ENCODE measurements around the gene AVP.

The AVP gene

DNA sequence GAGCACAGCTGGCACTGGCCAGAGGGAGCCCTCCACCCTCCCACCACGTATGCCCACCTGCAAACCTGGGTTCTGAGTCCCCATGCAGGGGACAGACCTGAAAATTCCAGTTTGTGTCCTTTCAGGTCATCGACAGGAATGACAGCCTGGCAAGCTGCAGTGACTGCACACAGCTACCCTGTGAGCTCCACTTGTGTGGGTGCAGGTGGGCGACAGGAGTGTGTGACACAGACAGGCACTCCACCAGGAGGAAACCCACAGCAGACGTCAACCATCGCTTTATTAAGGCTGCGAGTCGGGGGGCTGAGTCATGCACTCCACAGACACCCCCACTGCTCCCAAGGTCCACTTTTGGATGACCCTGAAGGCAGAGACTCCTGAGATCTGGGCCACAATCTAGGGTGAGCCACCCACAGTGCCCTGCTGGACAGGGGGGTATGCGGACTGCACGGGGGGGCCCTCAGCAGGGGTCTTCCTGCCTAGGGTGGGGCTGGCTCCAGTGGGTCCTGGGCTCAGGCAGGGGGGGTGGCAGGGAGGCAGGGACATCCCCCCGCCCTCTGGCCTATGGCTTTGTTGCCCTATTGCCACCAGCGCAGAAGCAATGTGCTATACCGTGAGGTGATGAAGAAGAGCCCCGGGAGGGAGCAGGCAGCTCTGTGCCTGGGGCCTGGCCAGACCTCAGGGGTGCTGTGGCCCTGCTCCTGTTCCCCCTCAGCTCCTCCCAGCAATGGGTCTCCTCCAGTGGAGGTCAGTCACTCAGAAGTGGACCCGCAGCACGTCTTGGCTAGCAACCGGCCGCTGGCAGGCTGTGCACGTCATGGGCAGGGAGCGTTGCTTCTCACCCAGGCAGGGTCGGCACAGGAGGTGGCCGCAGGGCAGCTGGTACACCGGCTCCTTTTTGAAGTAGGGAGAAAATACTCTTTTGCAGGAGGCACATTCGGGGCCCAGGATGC lies 25.1 kb upstream of the AVP start:
- DNase-seq = no peak

DNA sequence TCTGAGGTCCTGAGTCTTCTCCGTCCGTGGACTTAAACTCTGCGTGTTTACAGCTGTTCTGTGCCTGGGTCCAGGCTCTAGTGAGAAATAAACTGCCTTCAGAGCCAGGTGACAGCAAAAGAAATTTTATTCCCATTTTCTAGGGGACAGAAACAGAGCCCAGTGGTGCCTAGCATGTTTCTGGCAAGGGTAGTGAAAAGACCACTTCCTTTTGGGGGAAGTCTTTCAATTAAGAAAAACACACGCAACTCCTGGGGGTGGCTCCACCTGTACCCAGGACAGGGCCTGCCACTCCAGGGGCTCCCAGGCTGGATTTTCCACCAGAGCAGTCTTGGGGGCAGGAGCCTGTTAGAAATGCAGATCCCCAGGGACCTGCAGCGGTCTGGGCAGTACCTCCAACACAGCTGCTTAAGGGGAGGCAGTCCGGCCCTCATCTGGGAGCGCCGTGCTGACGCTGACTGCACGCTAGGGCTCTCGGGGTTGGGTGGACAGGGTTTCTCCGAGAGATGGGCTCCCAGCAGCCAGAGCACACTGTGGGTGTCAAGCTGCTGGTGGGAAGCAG lies 23.0 kb upstream of the AVP start:
- DNase-seq = no peak

DNA sequence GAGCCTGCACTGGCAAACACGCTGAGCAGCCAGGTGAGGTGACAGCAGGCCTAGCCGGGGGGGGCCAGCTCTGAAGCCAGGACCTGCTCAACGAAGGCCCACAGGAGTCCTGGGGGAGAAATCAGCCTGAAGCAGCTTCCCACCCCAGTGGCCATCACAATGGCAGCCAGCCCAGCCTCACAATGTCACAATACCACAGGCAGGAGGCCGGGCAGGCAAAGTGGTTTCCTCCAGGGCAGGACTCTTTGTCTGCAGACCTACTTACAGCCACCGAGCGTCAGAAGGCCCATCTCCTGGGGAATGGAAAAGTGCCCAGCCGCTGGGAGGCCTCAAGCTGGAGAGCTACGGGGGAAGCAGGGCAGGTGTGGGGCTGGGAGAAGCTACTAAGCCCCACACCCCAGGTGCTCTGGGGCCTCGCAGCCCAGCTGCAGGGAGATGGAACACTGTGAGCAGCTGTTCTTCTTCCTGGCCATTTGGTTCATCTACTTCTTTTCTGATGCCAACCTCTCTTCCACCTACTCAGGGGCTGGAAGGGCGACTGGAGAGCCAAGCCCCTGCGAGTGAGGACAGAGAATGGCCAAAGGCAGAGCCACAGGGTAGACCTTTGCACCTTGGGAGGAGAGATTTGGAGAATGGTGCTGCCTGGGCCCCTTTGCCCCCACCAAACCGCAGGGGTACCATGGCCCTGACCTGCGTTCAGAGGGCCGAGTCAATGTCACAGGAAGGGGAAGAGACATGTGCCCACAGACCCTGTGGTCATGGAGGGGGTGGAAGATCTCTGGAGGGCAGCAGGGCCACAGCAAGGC lies 22.3 kb upstream of the AVP start:
- peak; percentile 21 for DNase-seq

DNA sequence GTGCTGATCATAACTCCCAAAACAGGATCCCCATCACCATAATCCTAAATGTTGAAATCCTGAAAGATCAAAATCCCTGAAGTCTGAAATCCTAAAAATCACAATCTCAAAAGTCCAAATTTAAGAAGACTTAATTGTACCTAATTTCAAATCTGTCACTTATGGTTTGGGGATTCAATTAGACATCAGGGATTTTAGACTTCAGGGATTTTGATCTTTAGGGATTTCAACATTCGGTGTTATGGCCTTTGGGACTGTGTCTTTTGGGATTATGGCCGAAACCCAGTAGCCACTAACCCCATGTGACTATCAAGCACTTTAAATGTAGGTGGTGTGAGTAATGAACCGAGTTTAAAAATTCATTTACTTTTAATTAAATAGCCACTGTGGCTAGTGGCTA lies 21.7 kb upstream of the AVP start:
- no peak for DNase-seq

DNA sequence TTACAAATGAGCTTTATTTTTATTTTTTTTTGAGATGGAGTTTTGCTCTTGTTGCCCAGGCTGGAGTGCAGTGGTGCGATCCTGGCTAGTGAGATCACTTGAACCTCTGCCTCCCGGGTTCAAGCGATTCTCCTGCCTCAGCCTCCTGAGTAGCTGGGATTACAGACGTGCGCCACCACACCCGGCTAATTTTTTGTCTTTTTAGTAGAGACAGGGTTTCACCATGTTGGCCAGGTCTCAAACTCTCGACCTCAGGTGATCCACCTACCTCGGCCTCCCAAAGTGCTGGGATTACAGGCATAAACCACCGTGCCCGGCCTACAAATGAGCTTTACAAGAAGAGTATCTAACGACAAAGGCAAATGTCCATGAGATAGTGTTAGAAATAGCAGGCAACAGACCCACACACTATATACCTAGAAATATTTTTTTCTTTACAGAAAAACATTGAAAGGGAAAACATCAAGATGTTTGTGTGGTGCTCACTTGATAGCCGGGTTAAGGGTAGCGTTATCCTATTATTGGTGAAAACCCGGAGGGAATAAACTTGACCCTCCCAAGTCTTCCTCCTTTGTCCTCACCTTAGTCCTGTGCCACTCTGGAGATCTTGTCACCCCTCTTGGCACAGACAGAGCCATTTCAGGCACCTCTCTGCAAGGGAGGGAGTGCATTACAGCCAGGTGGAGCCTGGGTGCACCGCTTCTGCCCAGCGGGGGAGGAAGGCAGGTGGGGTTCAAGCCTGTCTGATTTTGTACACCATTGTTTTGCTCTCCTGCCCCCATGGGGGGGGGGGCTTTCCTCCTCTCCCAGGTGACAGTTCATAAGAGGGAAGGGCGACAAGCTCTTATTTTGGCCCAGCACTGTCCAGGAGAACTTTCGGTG lies 21.0 kb upstream of the AVP start:
- no peak for DNase-seq

DNA sequence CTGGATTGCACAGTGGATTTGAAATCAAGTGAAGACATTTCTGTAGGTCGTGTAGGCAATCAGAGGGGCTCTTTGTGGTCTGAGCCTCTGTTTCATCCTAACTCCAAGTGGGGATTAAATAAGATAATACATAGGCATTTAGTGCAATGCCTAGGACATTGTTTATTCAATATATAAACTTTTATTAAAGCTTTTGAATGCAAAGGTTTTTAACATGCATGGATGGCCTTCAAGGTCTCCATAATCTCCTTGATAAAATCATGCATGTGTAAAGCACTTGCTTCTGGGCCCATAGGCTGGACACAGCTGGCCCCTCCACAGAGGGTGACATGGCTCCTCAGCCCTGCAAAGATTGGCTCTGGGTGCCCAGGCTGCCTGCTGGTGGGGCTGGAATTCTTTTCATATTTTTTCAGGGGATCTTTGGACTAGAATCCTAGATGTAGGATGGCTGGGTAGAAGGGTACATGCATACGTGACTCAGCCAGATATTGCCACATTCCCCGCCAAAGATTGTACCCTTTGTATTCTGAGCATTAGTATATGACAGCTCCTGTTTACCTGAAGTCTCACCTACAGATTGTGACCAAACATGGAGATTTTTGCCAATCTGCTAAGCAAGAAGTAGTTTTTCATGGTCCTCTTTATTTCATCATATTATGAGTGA lies 19.0 kb upstream of the AVP start:
- no peak for DNase-seq

DNA sequence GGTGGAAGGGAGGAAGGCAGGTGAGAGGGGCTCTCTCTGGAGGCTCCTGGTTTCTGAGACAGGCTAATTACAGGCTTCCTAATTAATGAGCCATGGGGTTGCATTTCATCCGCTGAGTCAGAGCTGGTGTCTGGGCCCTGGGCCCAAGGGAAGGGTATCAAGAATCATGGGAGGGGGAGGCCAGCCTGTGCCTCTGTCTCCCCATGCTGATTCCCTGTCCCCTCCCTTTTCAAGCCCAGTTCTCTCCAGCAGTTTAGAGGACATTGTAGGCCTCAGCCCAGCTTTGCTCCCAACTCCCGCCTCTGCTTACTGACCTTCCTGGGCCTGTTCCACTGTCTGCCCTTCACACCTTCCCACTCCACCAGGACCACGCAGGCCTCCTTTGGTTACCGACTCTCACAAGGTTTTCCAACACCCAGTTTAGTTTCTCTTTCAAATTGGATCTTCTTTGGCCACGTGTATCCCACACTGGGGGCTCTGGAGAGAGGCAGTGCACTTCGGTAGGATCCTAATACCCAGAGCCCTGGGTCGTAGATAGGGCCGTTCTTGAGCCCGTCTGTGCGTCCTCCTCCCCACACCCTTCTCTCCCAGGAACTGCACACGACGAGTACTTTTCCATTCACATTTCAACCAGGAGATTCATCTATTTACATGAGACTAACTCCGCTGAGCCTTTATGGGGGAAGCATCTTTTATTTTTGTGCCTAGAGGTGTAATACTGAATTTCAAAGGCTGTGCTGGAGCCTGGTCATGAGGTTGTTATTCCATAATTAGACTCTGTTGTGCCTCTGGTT lies 18.2 kb upstream of the AVP start:
- no peak for DNase-seq

DNA sequence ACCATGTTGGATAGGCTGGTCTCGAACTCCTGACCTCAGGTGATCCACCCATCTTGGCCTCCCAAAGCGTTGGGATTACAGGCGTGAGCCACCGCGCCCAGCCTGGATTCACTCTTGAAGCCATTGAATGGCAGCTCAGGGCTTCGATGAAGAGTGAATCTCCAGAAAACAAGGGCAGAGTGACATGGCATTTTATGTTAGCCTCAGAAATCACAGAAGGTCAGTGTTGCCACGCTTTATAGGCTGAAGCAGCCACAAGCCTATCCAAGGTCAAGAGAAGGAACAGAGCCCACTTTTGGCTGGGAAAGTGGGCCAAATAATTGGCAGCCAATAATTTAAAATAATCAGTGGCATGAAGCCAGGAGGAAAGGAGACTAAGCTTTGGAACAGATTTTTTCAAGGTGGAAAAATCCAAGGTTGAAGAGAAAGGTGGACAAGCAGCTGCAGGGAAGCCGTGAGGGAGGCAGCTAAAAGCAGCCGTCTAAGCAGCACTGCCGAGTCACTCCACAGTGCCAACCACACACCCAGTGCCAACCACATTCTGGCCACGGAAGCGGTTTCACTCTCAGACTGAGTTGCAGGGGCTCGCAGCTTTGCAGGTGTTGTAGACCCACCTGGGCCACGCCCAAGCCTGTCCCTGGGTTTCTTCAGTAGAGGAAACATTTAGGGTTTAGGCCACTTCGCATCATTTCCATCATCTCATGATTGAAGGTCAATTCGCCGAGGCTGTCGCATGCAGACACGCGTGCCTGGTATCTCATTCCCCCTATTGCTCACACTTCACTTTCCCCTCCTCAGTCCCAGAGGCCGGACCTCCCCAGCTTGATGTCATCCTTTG lies 17.4 kb upstream of the AVP start:
- DNase-seq = no peak

DNA sequence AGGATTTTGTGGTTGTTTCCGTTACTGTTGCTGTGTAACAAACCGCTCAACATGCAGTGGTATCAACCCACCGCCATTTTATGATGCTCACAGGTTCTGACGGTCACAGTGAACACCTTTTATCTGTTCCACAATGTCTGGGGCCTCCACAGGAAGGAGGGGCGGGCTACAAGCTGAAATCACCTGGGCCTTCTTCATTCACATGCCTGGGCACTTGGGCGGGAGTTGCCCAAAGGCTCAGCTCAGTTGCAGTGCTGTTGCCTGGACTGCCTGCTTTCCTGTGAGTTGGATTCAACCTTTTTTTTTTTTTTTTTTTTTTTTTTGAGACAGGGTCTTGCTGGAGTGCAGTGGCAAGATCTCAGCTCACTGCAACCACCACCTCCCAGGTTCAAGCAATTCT lies 16.7 kb upstream of the AVP start:
- DNase-seq = no peak

DNA sequence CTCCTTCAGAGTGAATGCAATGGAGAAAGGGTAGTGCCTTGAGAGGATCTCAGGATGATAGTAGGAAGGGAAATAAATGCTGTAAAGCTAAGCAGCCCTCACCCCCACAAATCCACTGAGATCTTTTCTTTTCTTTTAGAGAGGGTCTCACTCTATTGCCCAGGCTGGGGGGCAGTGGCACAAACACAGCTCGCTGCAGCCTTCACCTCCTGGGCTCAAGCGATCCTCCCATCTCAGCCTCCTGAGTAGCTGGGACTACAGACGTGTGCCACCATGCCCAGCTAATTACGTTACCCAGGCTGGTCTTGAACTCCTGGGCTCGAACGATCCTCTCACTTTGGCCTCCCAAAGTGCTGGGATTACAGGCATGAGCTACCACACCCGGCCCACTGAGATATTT lies 16.0 kb upstream of the AVP start:
- no peak for DNase-seq

DNA sequence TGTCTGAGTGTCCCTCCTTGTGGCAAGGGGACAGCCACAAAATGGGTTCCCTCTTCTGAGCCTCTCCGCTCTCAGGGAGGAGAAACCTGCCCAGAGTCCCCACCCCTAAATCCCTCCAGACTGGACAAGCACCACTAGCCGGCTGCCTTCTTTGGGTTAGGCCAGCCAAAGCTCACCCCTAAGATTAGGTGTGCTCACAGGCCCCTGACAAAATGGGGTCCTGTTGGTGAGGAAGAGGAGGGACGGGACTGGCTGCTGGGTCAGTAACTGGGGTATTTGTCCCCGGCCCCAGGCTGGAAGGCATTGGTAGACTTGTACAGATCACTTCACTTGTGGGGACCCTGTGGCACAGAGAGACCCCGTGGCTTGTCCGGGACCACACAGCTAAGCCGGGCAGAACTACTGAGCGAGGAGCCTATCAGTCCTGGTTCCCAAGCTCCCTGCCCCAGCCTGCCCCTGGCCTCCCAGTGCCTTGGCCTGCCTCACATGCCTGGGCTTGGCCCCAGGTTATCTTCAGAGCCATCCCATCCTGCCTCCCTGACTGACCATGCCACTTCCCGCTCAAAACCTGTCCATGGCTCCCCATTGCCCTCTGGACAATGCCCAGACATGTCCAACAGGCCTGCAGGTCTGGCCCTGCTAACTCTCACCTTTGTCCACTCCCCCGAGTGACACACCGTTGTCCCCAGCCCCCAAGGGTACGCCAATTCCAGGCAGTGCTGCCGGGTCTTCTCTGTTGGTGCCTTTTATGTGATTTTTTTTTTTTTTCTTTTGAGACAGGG lies 10.5 kb upstream of the AVP start:
- no peak for DNase-seq

DNA sequence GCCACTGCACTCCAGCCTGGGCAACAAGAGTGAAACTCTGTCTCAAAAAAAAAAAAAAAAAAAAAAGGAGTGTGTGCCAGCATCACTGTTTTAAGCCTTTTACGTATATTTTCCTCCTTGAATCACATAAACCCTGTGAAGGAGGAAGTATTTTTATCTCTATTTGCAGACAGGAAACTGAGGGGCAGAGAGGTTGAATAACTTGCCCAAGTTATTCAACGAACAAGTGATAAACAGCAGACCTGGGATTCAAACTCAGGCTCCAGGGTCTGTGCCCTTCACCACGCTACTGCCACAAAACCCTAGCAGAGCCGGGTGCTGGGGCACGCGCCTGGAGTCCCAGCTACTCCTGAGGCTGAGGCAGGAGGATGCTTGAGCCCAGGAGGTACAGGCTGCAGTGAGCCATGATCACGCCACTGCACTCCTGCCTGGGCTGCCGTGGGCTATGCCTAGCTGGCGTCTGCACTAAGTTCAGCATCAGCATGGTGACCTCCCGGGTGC lies 9.4 kb upstream of the AVP start:
- DNase-seq = no peak

DNA sequence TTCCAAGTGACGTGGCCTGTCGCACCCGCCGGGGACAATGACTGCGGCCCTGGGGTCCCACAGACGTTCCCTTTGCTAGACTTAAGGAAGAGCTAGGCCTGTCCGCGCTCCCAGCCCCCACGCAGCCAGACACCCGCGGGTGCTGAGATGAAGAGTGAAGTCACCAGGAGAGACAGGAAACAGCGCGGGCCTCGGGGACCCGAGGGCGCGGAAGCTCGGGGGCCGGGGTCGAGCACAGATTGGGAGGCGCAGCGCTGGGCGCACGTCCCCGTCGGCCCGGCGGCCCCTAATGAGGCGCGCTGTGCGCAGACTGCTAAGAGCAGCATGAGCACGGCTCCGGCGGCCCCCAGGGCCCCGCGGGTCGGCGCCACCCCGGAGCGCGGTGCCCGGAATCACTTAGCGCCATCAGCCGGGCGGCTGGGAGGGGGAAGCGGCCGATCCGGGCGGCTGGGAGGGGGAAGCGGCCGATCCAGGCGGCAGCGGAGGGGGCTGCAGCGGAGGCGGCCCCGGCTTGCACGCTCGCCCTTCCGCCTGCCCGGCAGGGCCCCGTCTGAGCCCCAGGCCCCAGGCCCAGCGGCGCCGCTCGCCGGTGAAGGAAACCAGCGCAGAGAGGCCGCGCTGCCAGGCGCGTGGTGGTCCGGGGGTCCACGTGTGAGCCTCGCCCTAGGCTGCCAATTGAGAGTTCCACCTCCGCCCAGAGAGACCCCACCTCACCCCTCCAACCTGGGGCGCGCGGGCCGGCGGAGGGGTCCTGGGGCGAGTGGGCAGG lies 8.3 kb upstream of the AVP start:
- no peak for DNase-seq

DNA sequence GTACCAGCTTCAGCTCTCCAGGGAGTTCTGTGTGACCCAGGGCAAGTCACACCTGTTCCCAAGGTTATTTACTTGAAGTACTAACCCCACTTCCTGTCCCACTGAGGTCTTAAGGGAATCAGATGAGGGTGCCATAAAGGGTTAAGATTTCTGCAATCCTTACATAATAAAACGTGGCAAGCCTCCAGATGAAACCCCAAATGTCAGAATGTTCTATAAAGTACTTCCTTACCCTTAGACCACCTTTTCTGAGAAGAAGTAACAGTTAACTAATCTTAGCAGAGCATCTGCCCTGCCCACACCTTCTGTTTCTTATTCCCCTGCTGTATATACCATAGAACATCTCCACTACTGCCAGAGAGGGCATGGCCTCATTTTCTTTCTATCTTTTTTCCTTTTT lies 6.0 kb upstream of the AVP start:
- DNase-seq = no peak

DNA sequence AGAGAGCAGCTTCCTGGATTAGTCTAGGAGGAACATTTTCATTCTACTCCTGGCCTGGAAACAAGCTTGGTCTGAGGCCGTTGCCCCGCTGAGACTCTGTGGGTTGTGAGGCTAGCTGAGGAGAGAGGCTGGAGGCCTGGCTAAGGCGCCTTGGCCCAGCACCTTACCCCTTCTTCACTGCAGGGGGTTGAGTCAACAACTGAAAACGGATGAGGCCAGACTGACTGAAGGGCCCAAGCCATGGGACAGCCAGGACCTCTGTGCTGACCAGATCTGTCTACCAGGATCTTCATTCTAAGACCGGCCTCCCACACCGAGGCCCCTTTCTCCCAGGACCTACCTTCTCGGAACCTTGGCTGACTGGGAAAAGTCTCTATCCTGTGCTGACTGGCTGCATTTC lies 3.5 kb upstream of the AVP start:
- DNase-seq = no peak

DNA sequence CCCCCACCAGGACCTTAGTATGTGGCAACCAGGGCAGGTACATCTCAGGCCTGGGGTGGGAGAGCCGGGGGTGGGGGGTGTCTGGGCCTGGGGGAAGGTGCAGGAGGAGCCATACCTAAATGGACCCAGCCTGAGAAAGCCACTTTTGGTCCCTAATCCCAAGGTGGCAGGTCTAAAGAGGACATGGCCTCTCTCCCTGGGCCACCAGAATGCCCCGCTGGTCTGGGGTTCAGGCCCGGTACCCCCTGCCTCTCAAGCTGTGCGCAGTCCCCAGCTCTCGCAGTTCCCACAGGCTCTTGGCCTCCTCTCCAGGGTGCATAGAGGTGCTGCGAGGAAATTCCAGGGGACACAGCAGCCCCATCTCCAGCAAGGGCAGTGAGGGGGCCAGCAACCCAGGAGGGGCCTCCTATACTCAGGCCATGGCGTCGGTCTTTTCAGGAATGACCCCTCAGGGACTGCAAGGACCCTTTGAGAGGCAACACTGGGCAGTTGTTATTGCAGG lies 1.1 kb upstream of the AVP start:
- DNase-seq = no peak

DNA sequence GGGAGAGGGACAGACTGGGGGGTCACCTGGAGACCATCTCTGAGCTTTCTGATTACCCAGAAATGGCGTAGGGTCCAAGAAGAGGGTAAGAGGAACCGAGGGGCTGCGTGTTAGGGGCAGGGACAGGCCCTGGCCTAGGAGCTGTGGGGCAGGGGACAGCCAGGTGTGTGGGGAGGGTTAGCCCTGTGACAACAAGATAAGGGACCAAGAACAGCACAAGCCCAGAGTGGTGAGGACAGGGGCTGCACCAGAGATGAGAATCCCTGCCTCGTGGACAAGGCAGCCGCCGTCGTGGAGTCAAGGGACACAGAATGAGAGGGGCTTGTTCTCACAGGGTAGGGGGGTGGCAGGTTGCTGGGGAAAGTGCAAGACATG lies 449 bp upstream of the AVP start:
- no peak for DNase-seq

Measured in NCI-H1436 (cell line).